ENCODE measurements around the gene REX1BD.

Gene REX1BD

GRCh38 chr19:18594096-18594823, 5.7 kb downstream of the REX1BD start:
- ATAC-seq: peak; percentile 62
- TF ChIP-seq TOX (CRISPR knock-in tag; IDR thresholded peaks at IDR 0.05; ENCODE audit: borderline replicate concordance) (no peak), TCF4 (CRISPR knock-in tag; IDR thresholded peaks at IDR 0.05; ENCODE audit: borderline replicate concordance) (no peak), ZNF565 (CRISPR knock-in tag; conservative IDR thresholded peaks at IDR 0.05; ENCODE audit: low read depth) (no peak), POU6F1 (CRISPR knock-in tag; IDR thresholded peaks at IDR 0.05; ENCODE audit: borderline replicate concordance, low read depth) (no peak), PPARA (CRISPR knock-in tag; IDR thresholded peaks at IDR 0.05; ENCODE audit: borderline replicate concordance) (no peak), CSDC2 (CRISPR knock-in tag; IDR thresholded peaks at IDR 0.05) (no peak), RARB (CRISPR knock-in tag; IDR thresholded peaks at IDR 0.05) (no peak), CSRNP3 (CRISPR knock-in tag; IDR thresholded peaks at IDR 0.05) (no peak), ARNTL (CRISPR knock-in tag; IDR thresholded peaks at IDR 0.05; ENCODE audit: borderline replicate concordance, low read depth) (no peak), ZC3H10 (CRISPR knock-in tag; IDR thresholded peaks at IDR 0.05) (no peak), ZNF8 (CRISPR knock-in tag; IDR thresholded peaks at IDR 0.05) (no peak), PATZ1 (CRISPR knock-in tag; IDR thresholded peaks at IDR 0.05; ENCODE audit: borderline replicate concordance) (no peak), CREB5 (CRISPR knock-in tag; IDR thresholded peaks at IDR 0.05; ENCODE audit: low read depth) (no peak), ISL1 (CRISPR knock-in tag; IDR thresholded peaks at IDR 0.05) (no peak), GLIS3 (CRISPR knock-in tag; IDR thresholded peaks at IDR 0.05) (no peak), BACH2 (CRISPR knock-in tag; IDR thresholded peaks at IDR 0.05; ENCODE audit: borderline replicate concordance) (no peak), ZFP30 (CRISPR knock-in tag; IDR thresholded peaks at IDR 0.05) (no peak), ZNF70 (CRISPR knock-in tag; IDR thresholded peaks at IDR 0.05) (no peak), ZFP3 (CRISPR knock-in tag; IDR thresholded peaks at IDR 0.05) (no peak)

GRCh38 chr19:18594824-18595373, 6.3 kb downstream of the REX1BD start:
- no peak for TF ChIP-seq ISL1 (CRISPR knock-in tag; IDR thresholded peaks at IDR 0.05)
- TF ChIP-seq PATZ1 (CRISPR knock-in tag; IDR thresholded peaks at IDR 0.05; ENCODE audit: borderline replicate concordance): no peak
- no peak for TF ChIP-seq SNAI2 (CRISPR knock-in tag; IDR thresholded peaks at IDR 0.05)
- TF ChIP-seq BACH2 (CRISPR knock-in tag; IDR thresholded peaks at IDR 0.05; ENCODE audit: borderline replicate concordance): no peak
- TF ChIP-seq TCF4 (CRISPR knock-in tag; IDR thresholded peaks at IDR 0.05; ENCODE audit: borderline replicate concordance): no peak
- TF ChIP-seq ZFP30 (CRISPR knock-in tag; IDR thresholded peaks at IDR 0.05): no peak
- no peak for TF ChIP-seq OSR1 (CRISPR knock-in tag; IDR thresholded peaks at IDR 0.05)
- no peak for ATAC-seq

GRCh38 chr19:18595475-18595874, 6.9 kb downstream of the REX1BD start:
- ATAC-seq: no peak
- TF ChIP-seq ZNF70 (CRISPR knock-in tag; IDR thresholded peaks at IDR 0.05) (no peak), TSHZ2 (CRISPR knock-in tag; IDR thresholded peaks at IDR 0.05) (no peak), ARNTL (CRISPR knock-in tag; IDR thresholded peaks at IDR 0.05; ENCODE audit: borderline replicate concordance, low read depth) (no peak), TOX (CRISPR knock-in tag; IDR thresholded peaks at IDR 0.05; ENCODE audit: borderline replicate concordance) (no peak), ISL1 (CRISPR knock-in tag; IDR thresholded peaks at IDR 0.05) (no peak), RARB (CRISPR knock-in tag; IDR thresholded peaks at IDR 0.05) (no peak), PPARA (CRISPR knock-in tag; IDR thresholded peaks at IDR 0.05; ENCODE audit: borderline replicate concordance) (no peak), ZFP3 (CRISPR knock-in tag; IDR thresholded peaks at IDR 0.05) (no peak), CSRNP3 (CRISPR knock-in tag; IDR thresholded peaks at IDR 0.05) (no peak), TCF4 (CRISPR knock-in tag; IDR thresholded peaks at IDR 0.05; ENCODE audit: borderline replicate concordance) (no peak), CSDC2 (CRISPR knock-in tag; IDR thresholded peaks at IDR 0.05) (no peak), ESRRG (CRISPR knock-in tag; IDR thresholded peaks at IDR 0.05) (no peak), SNAI2 (CRISPR knock-in tag; IDR thresholded peaks at IDR 0.05) (no peak)
